ENCODE results near the gene CSNK2A2. TPM values are rescaled to one million over a fixed set of nuclear protein-coding genes. Genes with fewer than 3 reads are reported as not detected.

Gene CSNK2A2
- total RNA-seq, 1 experiment from 2014 or later: 16.2 TPM

DNA sequence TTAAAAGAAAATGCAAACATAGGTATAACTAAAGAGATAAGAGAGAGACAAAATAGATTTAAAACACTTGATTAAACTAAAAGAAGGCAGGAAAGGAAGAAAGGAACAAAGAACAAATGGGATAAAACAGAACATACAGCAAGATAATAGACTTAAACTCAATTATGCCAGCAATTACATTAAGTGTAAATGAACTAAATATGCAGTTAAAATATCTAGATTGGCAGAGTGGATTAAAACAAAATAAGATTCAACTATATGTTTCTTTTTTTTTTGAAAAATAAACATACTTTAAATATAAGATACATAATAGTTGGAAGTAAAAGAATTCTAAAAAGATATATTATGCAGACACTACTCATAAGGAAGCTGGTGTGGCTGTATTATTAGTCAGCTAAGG is 59.1 kb downstream of the CSNK2A2 start:
- DNase-seq (ENCODE audit: low spot score): no peak

DNA sequence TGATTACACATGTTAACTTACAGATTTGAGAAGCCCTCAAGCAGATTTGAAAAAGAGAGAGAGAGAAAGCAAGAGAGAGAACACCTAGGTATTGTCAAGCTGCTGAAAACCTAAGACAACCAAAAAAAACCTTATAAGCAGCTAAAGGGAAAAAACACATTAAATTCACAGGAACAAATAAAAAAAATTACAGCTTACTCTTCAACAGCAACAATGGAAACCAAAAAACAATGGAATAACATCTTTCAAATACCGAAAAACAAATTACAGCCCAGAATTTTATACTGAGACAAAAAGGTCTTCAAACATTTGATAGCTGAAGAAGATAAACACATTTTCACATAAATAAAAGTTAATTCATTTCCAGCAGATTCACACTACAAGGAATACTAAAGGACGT is 60.3 kb downstream of the CSNK2A2 start:
- DNase-seq (ENCODE audit: low spot score): no peak

DNA sequence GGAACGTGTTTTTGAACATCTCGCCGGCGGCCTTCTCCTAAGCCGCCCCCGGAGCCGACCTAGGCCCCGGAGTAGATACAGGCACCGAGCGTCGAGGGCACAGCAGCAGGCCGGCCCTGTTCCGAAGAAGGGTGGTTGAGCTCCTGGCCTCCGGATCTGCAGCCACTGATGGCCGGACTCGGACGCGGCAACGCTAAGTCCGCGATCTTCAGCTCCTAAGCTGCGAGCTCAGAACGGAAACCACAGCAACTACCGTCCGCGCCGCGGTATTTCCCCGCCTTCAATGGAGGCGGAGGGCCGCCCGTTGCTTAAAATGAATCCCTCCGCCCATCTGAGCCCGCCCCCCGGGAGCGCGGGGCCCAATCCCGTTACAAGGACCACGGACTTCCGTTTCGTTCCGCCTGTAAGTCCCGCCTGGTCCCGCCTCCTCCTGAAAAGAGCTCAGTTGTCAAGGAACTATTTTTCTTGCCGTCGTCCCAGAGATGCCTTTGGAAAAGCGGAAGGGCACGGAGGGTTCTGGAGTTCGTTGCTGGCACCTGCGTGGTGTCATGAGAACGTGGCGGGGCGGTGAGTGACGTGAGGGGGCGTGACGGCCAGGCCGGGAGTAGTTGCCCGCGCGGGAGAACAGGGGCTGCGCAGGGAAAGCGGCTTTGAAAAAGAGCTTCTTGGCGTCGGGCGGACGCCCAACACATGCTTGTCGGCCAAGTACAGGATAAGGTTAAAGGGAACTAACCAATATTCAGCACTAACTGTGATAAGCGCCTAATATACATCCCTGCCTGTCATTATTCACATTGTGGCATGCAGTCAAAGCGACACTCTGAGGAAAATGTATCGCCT is 68.6 kb downstream of the CSNK2A2 start, which contains the start of gene CFAP20:
Gene CFAP20, minus strand, starts transcription at position 285 of the 840 bp plus-strand sequence. Its CDS starts 266 bp downstream, at position 19.
- peak; percentile 99 for DNase-seq (ENCODE audit: low spot score)

DNA sequence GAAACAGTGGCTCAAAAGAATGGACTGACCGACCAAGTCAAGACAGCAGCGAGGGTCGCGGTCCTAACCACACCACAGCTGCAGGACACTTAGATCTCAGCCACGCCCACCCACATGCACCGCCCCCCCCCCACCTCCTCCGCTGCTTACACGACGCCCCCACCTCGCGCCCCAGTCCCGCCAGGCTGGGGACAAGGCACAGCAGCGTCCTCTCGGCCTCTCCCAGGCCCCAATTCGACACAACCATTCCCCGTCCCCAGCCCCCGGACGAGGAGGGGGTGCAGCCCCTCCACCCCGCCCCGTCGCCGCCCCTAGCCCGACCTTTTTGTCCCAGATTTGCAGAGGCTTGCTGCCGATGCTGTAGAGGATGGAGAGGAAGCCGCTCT is 69.2 kb downstream of the CSNK2A2 start:
- no peak for DNase-seq (ENCODE audit: low spot score)

DNA sequence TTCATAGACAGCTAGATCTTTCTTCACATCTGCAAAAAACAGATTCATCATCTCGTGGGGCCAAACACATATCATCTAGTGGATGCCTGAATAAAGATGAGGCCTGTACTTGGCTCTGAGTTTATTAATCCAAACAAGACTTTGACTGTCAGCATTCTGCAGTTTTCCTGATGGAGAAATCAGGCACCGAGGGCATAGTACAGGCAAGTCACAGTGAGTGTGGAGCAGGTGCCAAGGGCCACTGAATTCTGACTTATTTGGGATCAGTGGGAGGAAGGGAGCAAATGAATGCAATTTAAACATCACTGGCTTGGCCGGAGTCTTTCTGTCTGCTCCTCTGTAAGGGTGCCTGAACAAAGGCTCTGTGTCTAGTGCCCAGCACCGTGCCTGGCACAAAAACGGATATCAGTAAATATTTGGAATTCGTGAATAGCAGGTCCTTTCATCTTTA is 69.7 kb downstream of the CSNK2A2 start:
- no peak for DNase-seq (ENCODE audit: low spot score)

DNA sequence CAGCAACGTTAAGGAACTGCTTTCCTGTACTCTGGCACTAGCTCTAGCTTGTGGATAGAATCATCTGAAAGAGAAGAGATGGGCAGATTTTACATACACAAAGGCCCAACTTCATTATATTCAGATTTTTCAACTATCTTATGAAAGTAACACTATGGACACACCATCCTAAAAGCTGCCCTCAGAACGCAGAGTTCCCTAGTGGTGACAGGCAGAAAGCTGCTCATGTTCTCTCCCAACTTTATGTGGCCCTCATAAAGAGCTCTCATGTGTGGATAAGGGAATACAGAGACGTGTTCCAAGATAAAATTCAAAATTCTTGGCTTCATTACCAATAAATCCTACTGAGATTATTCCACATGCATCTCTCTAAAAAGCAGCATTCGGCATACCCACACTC is 70.3 kb downstream of the CSNK2A2 start:
- DNase-seq (ENCODE audit: low spot score): peak; percentile 33

DNA sequence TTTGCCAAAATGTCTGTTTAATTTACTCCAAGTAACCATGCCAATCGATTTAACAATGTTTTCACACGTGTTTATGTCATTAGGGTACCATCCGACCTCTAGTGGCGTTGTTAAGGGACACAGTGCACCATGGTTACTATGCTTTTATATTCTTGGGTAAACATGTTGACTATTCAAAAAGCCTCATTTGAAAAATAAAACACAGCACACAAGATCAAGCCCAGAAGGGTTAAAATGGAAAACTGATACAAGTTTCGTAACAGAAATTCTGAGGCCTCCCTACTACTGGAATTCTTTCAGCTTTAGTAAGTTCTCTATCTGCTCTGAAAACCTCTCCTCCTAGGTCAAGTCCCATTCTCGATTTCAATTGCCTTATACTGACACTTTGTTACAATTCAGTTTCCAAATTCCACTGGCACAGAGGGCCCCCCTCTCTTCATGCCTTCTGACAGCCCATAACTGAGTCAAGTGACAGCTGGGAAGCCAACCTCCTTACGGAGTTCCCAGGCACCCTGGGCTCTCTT is 70.8 kb downstream of the CSNK2A2 start:
- peak; percentile 74 for DNase-seq (ENCODE audit: low spot score)

DNA sequence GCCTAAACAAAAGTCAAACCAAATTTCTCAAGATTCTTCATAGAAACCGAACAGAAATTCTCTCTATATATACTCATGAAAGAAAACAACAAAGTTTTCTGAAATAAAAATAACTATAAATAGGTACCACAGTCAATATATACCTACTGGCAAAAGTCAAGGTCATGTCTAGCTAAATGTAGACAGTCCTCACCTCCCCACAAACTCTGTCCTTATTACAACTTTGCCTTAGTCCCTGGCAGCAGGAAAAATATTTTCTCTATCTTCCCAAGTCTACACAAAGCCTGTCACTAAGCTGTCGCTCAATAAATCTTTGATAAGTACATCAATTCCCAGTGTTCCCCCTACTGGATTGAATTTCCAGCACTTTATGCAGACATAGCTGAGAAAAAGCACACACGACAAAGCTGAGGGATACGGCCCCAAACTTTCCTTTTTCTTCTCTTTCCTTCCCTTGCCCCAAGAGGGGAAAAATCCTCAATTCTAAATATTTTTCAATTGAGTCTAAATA is 71.4 kb downstream of the CSNK2A2 start:
- DNase-seq (ENCODE audit: low spot score): peak; percentile 22

DNA sequence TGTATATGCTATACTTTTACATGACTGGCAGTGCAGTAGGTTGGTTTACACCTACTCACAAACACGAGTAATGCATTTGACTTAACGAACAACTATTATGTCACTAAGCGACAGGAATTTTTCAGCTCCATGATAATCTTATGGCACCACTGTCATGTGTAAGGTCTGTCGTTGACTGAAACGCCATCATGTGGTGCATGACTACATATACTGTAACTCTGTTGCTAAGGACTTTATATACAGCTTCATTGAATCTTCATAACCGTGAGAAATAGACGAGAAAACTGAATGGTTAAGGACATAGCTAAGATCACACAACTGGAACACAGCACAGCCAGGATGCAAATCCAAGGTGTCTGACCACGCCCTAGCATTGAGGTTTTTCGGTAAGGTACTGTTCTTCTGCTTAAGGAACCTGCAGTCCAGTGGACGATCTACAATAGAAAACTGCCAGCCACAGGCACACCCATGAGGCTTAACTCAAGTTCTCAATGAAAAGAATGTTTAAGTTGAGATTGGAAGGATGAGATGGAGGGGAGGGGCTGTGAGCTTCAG is 72.0 kb downstream of the CSNK2A2 start:
- DNase-seq (ENCODE audit: low spot score): no peak

DNA sequence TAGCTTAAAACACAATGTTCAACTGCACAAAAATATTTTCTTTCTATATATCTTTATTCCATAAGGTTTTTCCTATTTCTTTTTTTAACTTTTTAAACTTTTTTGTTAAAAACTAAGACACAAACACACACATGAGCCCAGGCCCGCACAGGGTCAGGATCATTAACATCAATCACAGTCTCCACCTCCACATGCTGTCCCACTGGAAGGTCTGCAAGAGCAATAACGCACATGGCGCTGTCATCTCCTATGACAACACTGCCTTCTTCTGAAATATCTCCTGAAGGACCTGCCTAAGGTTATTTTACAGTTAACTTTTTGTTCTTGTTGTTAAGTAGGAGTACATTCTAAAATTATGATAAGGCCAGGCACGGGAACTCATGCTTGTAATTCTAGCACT is 72.9 kb downstream of the CSNK2A2 start:
- DNase-seq (ENCODE audit: low spot score): no peak

DNA sequence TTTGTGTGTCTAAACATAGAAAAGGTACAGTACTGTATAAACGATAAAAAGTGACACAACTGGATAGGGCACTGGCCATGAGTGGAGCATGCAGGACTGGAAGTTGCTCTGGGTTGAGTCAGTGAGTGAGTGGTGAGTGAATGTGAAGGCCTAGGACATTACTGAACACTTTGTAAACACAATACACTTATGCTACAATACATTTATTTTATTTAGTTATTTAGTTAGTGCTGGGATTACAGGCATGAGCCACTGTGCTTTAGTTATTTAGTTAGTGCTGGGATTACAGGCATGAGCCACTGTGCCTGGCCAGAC is 73.3 kb downstream of the CSNK2A2 start:
- DNase-seq (ENCODE audit: low spot score): no peak

DNA sequence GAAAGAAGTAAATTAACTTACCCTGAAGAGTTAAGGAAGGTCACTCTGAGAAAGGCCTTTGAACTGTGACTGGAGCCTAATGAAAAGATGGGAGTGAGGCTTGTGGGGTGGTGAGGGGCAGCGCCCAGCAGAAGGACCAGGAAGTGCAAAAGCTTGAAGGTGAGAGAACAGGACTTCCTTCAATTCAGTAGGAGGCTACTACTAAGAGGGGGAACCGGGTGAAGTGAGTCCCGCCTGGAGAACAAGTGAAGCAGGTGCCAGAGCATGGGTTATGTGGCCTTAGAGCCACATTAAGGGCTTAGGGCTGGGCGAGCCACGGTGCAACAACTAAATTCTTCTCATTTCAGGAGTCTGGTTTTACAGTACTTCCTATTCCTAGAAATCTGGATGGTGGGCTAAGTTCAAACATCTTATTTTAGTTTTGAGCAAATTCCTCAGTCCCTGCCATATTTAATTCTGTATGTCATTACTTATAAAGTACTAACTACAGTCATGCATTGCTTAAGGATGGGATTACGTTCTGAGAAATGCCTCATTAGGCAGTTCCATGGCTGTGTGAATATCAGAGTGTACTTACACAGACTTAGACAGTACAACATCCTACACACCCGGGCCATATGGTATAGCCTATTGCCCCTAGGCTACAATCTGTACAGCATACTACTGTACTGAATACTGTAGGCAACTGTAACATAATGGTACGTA is 73.9 kb downstream of the CSNK2A2 start:
- no peak for DNase-seq (ENCODE audit: low spot score)

DNA sequence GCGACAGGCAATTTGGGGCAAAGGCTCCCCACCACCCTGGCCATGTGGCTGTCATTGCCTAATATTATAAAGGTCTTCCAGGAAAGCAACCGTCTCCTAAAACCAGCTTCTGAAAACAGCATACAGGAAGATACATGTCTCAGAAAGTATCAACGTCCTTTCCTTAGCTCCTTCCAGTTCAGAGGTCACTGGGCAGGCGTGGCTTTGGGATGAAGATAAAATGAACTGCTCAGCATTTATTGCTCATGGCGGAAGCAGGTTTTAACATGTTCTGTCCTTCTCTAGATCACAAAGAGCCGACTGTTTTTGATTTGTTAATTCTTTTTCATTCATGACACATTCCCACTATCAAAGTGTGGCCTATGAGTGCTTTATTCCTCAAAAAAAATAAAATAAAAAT is 76.8 kb downstream of the CSNK2A2 start:
- DNase-seq (ENCODE audit: low spot score): no peak

DNA sequence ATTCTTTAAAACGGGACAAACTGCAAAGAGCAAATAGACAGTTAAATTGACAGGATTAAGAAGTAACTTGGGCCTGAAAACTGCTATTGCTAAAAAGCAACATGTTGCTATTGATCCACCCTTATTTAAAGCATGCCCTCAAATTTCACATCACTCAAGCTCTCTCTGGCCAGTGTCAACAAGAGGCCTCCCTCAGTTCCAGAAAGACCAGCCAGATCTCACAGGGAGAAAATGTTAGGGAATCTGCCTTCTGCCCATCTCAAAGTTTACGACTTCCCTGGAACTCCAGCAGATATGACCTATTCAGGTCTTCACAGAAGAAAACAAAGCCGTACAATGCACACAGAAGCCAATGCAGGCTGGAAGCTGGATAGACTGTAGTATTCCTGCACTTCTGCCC is 77.7 kb downstream of the CSNK2A2 start:
- no peak for DNase-seq (ENCODE audit: low spot score)

DNA sequence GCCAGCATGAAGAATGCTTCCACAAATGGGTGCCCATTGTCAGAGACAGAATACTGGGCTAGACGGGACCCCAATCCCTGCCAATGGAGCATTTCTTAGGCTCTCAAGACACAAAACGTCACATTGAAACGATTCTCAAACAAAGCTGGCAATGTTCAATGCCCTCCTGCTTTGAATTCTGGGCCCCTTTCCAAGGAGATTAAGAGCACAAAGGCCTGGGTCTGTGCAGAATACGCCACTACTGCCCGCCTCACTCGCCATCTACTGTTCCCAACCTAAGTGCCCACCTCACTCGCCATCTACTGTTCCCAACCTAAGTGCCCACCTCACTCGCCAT is 78.4 kb downstream of the CSNK2A2 start:
- DNase-seq (ENCODE audit: low spot score): no peak

DNA sequence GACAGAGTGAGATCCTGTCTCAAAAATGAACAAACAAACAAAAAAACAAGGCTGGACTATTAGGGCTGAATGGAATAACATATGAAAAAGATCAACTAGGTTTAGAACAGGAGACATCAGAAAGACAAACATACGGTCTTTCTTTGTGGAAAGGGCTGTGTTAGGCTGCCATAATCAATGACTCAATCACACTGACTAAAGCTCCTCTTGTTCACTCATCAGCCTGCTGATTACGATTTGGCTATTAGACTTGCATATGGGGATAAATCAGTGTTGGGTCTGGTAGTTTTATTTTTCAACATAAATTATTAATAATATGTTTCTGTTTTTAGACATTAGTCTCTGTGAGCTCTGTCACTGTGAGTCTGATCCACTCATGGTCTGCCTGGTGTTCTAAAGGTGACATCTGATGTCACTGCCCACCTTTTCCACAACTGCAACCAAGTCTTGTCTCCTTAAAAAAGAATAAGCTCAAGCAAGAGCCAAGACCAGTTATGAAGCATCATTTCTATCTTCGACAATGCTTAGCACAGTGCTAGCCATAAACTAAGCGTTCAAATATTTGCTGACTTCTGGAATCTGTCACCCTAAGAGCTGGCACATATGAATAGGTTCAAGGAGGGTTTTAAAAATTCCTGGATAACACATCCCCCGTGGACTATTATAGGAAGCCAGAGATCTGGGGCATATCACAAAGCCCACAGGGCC is 79.0 kb downstream of the CSNK2A2 start:
- no peak for DNase-seq (ENCODE audit: low spot score)

DNA sequence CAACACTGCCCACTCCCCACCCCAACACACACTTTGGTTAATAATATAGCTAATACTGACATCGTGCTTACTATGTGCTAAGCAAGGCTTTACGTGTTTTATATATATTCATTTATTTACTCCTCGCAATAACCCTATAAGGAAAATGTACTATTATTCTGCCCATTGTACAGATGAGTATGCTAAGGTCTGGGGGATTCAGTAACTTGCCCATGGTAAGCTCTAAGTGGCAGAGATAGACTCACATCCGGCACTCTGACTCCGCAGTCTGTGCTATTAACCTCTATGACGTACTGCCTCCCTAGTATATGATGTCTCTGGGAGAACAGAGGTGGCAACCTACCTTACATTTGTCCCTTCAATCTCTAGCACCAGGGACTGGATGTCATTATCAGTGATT is 81.4 kb downstream of the CSNK2A2 start:
- DNase-seq (ENCODE audit: low spot score): no peak

DNA sequence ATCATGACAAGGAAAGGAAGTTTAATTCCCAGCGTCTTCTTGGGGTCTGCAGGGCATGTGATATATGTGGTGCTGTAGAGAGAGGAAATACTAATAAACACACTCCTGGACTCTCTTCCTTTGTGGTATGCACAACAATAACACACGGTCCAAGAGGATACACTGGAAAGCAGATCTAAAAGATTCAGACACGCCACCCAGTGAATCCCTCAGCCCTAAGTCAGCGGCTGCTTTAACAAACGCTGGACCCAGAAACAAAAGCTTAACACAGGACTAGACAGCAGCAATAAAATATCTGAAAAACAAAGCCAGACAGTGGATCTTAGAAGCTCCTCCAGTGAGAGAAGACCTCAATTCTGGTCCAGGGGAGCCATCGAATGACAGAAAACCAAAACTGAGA is 81.8 kb downstream of the CSNK2A2 start:
- DNase-seq (ENCODE audit: low spot score): no peak

DNA sequence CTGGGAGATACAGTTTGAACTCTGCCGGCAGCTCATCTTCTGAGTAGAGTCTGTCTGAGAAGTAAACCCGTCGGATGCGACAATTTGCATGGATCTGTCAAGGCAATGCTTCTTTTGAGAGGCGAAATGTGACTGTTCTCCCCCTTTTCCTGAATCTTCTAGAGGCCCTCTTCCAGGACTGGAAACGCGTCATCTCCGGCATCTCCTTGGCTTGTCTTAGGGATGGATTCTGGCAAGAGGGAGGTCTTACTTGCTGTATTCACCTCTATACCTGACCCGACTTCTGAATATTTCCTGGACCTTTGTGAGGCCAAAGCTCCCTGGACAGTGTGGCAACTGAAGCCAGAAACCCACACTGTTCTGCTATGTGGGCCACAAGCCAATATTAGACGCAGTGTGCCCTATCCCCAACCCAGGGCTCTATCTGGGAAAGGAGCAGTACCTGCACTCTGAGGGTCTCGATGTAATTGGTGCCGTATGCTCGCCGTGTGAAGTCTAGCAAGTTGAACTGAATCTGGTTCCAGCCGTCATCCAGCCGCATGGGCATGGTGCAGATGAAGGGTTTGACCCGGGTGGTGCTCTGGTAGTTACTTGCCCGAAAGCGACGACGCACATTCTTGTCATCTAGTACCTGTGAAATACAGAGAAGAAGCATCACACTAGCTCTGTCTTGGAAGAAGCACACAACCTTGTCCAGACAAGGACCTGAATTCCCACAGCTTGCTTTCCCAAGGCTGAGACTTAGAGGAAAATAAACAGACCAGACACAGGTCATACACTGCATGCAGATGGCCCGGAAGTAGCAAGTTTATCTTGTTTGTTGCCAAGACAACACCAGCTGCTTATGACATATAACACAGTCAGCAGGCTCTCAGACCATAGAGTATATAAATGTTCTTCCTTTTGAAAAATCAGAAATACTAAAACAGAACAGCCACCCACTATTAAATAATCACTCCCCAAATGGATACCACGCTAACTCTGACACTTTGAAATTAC is 82.8 kb downstream of the CSNK2A2 start:
- DNase-seq (ENCODE audit: low spot score): no peak

DNA sequence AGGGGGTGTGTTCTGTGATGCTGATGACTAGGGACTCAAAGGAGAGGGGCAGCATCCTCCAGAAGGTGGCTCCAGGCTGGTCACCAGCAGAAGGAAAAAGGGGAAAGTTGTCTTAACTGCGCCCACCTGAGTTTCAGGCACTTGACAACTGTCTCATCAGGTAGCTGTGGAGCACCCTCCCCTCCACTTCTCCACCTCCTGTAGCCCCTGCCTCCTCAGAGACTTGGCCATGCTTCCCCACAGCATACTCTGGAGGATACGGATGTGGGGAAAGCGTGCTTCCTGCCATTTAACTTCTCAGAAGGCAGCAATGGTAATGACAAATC is 86.6 kb downstream of the CSNK2A2 start:
- DNase-seq (ENCODE audit: low spot score): no peak

All from HT-29 (cell line).